Left renal pelvis (tissue), 4 donors: ENCODE data around the gene ZYG11B. TPM values are rescaled to one million over a fixed set of nuclear protein-coding genes. Genes with fewer than 3 reads are reported as not detected.
"Not testable (repeated sequence)": the region's sequence is repeated elsewhere in the genome, so short reads cannot be mapped to it uniquely, and the experiment has no call there.

Experiments
- DNase-seq, 4 donors: peaks; one replicate each; pipeline ENCODE4 v3.0.0-alpha.2; 2013; ENCODE audit warnings: low read depth in 4 of 4, low spot score in 3 of 4
- polyA plus RNA-seq, 4 donors: library from polyadenylated mRNA; unstranded; fragments of 120-200 nt; gene quantifications; one replicate each; pipeline ENCODE4 v1.2.1, GENCODE V29; 2013; ENCODE audit not compliant: insufficient read length in 4 of 4

The ZYG11B gene
- polyA plus RNA-seq: 10 to 100 TPM; 25.8 to 30.7 (median 28.1) TPM

DNA sequence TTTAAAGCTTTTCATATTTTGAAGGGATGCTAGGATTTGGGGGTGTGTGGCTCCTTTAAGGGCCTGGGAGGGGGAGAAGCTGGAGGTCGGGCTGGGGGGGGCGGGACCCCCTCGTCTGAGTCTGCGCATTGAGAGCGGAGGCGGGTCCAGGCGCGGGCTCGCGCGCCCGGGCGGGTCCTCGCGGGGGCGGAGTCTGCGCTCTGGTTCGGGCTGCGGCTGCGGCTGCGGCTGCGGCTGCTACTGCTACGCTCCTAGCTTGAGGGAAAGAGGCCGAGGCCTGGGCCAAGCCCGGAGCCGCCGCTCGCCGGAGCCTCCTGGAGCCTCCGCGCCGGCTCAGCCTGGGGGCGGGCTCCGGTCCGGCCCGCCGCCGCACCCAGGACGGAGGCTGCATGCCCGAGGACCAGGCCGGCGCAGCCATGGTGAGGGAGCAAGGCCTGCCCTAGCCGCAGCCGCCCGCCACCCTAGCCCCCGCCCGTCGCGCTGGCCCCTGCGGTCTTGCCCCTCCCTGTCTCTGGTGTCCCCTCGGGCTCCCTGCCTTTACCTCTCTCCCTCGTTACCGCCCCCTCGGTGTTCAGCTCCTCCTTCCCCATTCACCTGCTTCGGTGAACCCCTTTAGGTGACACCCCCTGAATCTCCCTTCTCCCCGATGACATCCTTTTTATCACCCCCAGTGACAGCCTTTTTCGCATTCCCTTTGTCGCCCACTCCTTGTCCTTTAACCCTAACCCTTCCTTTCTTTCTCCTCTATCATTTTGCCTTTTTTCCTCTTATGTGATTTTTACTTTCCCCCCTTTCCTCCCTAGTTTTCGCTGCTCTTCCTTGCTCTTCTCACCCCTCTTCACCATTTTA is at the start of gene ZYG11B:
Gene ZYG11B, plus strand, starts transcription at position 189 of the 849 bp plus-strand sequence. Its CDS starts 201 bp downstream, at position 390.
- peak; percentile 72 to 80 (median 76) for DNase-seq

DNA sequence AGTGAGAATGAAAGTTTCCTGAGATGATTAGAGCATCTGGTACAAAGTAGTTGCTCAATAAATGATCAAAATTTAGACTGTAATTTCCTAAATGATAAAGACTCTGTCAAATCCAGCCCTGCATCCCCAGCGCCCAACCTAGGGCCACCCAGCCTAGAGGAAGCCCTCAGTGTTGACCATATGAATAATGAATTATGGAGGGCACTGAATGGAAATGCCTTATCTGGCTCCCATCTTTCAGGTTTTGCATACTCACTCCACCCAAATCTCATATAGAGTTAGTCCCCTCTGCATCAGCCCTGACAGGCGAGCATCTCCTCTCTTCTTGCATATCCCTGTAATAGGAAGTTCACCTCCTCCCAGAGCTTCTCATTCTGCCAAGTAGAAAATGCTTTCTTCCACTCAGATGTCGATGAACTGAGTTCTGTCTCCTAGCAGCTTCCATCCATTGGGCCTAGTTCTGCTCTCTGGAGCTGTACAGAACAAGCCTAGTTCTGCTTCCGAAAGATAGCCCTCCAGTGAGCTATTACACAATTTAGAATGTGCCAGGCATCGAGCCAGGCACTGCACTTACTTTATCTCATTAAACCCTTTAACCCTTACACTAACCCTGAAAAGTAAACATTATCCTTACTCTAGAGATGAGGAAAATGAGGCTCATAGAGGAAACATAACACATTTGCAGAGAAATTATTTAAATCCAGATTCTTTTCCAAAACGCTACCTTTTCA is 49.0 kb upstream of the ZYG11B start:
- no peak for DNase-seq

DNA sequence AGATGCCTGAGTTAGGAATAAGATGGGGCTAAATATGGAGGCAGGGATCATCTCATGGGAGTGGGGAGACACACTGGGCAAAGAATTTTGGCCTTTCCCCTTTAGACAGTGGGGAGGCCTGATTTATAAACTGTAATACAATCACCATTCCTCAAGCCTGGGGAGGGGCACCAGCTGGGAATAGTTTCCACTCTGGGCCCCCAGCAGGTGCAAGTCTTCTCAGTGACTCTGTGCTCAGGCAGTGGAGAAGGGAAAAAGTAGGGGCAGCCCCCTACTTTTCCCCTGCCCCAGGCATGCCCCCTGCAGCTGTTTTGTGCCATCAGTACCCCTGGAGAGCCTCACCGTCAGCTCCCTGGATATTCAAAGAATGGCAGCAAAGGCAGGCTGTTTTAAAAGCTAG is 47.2 kb upstream of the ZYG11B start:
- no peak for DNase-seq

DNA sequence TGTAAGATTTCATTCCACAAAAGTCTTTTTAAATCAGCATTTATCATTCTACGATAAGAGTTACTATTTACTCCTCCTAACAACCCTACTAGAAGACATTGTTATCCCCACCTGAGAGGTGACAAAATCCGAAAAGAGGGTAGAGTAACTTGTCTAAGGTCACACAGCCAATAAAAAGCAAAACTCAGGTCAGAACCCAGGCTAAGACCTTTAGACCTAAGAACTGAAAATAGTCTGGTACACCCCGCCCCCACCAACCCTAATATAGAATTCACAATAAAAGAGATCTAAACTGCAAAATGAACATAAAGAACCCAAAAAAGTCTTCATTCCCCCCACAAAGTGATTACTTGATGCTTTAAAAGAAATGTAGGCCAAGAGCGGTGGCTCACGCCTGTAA is 46.8 kb upstream of the ZYG11B start:
- no peak for DNase-seq

DNA sequence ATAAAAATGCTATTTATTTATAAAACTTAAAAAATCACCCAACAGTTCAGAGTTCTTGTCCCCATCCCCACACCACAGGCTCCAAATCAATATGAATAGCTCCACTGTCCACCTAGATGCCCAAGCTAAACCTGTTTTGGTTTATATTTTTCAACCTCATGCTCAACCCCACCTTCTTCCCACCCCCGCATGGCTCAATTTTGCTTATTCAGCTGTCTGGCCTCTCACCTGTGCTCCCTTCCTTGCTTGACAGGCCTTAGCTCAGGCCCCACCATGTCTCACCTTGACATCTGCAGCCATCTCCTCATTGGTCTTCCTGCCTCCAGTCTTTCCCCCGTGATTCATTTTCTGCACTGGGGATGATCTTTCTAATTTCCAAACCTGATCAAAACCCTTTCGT is 45.9 kb upstream of the ZYG11B start:
- DNase-seq: no peak

DNA sequence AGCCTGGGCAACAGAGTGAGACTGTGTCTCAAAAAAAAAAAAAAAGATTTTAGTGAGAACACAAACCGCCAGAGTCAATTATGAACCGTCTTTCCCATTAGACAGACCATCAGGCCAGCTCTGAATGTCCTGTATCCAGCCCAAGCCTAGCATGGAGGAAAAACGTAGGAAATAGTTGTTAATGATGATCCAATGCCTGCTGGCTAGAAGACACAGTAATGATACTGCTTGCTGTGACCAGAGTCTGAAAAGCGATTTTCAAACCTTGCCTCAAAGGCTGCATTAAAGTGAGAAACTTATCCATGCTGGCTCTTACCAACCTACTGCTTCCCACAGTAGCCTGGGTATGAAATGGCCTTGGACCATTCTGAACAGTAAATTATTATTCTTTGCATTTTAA is 45.1 kb upstream of the ZYG11B start:
- no peak for DNase-seq

DNA sequence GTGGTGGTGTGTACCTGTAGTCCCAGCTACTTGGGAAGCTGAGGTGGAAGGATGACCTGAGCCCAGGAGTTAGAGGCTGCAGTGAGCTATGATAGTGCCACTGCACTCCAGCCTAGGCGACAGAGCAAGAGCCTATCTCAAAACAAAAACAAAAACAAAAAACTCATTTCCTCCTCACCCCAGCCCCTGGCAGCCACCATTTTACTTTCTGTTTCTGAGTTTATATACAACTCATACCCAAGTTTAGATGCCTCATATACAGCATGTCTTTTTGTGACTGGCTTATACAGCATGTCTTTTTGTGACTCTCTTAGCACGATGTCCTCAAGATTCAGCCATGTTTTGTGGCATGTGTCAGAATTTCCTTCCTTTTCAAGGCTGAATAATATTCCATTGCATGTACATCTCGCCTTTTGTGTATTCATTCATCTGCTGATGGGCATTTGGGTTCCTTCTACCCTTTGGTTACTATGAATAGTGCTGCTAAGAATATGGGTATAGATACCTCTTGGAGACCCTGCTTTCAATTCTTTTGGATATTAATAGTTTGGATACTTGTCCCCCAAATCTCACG is 42.8 kb upstream of the ZYG11B start:
- no peak for DNase-seq

DNA sequence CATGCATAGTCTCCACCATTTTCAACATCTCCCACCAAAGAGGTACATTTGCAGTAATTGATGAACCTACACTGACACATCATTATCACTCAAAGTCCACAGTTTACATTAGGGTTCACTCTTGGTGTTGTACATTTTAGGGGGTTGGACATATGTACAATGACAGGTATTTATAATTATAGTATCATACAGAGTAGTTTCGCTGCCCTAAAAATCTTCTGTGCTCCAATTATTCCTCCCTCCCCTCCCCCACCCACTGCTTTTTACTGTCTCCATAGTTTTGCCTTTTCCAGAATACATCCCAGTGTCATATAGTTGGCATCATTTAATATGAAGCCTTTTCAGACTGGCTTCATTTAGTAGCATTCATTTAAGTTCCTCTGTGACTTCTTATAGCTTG is 41.7 kb upstream of the ZYG11B start:
- no peak for DNase-seq

DNA sequence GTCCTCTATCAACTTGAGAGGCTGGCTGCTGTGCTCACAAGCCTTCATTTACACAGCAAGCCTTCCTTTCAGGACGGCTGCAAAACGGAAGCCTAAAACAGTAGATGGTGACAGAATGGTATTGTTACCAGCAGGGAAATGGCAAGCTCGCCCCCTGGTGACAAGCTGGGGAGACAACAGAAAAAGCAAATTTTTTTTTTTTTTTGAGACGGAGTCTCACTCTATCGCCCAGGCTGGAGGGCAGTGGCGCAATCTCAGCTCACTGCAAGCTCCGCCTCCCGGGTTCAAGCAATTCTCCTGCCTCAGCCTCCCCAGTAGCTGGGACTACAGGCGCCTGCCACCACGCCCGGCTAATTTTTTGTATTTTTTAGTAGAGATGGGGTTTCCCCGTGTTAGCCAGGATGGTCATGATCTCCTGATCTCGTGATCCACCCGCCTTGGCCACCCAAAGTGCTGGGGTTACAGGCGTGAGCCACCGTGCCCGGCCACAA is 39.9 kb upstream of the ZYG11B start:
- DNase-seq: peak in 1 of 4 donors; percentile 45

DNA sequence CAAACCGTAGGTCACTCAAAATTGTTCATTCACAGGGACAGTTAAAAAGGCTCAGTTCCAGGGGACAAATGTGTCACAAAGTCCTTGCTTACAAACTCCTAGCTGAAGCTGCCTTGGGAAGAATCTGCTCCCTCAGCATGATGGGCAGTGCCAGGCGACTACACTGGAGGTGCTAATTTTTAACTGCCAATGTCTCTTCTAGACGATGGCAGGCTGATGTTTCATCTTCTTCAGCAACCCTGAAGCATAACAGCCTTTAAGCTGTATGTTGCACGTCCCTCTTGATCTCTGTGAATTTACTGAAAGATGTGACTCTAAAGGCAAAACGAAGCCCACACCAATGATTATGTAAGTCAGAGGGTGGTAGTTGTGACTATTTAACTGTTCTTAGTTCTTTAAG is 39.4 kb upstream of the ZYG11B start:
- no peak for DNase-seq

DNA sequence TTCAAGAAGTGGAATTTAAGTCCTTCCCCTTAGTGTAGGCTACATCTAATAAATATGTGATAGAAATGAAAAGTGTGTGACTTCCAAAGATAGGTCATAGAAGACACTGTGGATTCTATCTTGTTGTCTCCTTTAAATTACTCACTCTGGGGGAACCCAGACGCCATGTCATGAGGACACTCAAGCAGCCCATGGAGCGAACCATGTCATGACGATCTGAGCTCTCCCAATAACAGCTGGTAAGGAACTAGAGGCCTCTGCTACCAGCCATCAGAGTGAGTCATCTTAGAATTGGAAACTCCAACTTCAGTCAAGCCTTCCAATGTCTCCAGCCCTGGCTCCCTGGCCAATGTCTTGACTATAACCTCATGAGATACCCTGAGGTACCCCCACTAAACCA is 34.4 kb upstream of the ZYG11B start:
- no peak for DNase-seq

DNA sequence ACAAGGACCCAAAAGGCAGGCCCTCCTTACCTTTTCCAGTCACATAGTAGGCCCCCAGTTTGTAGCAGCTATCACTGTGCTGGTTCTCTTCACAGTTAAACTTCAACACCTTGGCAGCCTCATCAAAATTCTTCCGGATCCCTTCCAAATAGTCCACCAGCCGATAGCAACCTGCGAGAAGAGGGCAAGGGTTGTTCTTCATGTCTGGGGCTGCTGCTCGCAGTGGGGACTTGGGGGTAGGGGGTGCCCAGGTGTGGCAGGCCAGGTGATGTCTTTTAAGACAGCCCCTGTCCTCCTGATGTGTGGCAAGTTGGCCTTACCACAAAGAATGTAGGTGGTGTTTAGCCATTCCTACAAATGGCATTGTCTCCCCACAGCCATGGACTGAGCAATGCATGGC is 33.6 kb upstream of the ZYG11B start:
- DNase-seq: no peak

DNA sequence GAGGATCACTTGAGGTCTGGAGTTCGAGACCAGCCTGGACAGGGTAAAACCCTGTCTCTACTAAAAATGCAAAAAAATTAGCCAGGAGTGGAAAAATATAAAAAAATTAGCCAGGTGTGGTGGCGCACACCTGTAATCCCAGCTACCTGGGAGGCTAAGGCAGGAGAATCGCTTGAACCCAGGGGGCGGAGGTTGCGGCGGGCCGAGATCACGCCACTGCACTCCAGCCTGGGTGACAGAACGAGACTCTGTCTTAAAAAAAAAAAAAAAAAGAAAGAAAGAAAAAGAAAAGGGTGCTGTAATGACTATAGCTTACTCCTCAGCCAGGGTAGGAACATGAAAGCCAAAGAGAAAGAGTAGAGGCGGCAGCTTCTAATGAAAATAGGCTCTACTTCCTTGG is 32.9 kb upstream of the ZYG11B start:
- not testable (repeated sequence) for DNase-seq

DNA sequence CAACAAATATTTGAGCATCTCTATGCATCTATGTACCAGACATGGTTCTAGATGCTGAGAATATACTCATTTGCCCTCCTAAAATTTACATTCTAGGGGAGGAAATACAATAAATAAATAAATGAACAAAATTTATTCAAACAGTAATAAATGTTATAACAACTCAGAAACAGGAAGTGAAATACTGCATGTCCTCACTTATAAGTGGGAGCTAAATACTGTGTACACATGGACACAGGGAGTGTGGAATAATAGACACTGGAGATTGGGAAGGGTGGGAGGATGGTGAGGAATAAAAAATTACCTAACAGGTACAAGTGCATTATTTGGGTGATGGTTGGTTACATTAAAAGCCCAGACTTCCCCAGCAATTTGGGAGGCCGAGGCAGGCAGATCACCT is 32.4 kb upstream of the ZYG11B start:
- DNase-seq: no peak

DNA sequence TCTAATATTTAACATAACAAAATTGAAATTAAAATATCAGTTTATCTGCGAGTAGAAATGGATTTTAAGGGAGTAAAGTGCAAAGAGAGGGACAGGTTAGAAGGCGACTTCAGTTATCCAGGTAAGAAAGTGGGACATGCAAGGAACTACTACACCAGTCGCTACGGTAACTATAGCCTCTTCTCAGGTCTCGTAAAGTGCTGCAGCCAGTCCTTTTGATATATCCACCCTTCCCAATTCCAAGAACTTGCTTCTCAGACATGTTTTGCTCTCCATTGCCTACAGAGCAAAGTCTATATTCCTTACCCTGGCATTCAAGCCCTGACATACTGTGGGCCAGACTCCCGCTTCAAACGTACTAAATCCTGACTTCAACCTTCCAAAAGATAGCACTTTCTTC is 30.6 kb upstream of the ZYG11B start:
- no peak for DNase-seq

DNA sequence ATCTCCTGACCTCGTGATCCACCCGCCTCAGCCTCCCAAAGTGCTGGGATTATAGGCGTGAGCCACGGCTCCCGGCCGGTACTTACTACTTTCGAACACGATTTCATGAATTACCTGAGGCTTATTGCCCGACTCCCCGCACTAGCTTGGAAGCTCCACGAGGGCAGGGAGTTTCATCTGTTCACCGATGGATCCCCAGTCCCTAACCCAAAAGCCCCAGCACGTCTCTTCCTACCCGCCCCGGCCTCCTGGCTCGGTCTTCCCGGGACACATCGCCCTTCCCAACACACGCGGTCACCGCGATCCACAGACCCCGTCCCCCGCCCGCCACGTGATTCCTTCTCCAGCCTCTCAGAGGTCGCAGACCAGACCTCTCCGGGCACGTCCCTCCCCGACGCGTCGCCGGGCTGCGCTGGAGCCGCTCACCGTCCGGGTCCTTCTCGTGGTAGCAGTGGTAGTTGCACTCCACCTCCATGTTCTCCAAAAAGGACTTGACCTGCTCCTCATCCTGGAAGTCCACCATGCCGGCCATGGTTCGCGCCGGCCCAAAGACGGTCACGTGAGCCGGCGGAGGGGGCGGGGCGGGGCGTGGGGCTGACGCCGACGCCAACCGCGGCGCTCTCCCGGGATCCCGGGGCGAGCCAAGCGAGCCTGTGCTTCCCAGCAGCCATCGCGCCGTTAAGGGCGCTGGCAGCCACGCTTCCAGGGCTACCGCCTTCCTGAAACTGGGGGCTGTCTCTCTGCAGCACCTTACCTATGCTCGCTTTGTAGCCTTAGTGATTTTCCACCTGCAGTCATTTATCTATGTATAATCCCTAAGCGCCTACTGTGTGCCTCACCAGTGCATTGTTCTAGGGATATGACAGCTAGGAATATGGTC is 28.2 kb upstream of the ZYG11B start, which contains the start of gene COA7:
Gene COA7, minus strand, starts transcription at position 553 of the 880 bp plus-strand sequence. Its CDS starts 21 bp downstream, at position 532.
- peak; percentile 68 to 78 (median 72) for DNase-seq

DNA sequence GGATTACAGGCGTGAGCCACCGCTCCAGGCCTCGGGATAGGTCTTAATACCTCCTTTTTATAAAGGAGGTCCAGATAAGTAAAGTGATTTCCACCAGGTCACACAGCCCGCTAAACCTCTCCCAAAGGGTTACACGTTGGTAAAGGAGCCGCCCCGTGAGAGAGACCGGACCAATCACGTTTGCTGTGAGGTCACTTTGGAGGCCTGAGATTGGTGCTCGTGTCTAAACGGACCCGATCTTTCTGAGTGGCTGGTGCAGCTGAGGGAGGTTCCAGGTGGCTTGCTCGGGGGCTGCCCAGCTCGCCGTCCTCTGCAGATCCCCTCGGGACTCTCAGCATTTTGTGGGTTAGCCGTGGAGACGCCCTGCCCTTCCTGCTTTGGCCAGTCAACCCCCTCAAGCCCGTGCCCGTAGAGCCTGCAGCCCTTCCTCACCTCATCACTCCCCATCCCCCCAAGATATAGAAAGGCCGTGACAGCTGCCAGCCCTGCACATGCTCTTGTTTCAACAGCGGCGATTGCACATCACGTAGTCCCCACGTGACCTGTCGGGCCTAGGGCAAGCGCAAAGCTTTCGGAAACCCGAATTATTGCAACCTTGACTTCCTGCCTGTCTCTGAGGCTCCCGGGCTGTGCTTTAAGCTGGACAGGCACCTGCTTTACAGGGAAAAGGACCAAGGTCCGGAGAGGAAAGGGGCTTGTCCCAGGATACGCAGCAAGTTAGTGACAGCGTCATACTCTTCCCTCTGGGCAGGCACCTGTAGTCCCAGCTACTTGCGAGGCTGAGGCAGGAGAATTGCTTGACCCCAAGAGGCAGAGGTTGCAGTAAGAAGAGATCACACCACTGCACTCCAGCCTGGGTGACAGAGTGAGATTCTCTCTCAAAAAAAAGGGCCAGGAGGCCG is 23.1 kb upstream of the ZYG11B start:
- DNase-seq: peak; percentile 64 to 88 (median 78)

DNA sequence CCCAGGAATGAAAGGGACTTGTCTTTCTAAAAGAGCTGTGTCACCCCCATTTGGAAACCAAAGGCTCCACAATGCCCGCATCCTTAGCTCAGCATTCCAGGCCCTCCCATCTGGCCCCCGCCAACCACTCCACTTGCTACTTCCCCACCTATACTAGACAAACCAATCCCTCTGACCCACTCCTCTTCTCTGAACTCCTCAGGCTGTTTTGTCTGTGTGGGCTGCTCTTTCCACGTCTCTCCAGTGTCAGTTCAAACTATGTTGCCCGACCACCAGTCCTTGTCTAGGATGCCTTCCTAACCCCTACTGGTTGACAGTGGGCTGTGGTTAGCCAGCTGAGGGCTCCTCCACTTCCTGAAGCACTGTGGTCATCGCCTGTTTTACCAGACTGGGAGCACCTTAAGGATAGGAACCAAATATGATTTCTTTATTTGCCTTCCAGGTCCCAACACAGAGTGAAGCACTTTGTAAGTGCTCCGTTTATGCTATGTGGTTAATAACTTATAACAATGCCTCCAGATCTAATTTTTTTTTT is 20.1 kb upstream of the ZYG11B start:
- no peak for DNase-seq
